Measurements from ENCODE around the gene MAMSTR. TPM values are rescaled to one million over a fixed set of nuclear protein-coding genes. Genes with fewer than 3 reads are reported as not detected.
"Not testable (repeated sequence)": the region's sequence is repeated elsewhere in the genome, so short reads cannot be mapped to it uniquely, and the experiment has no call there.

Gene MAMSTR
- total and polyA plus RNA-seq, 8 donors = 0.46 to 3.6 (median 1.5) TPM; not detected in 3

GRCh38 chr19:48722196-48722708 is 2.7 kb upstream of the MAMSTR start:
- no peak for TF ChIP-seq POLR2AphosphoS5 (IDR thresholded peaks at IDR 0.05)
- TF ChIP-seq EP300 (IDR thresholded peaks at IDR 0.05) = no peak
- TF ChIP-seq CTCF (IDR thresholded peaks at IDR 0.05) = no peak
- no peak for TF ChIP-seq POLR2A (IDR thresholded peaks at IDR 0.05)
- Histone ChIP-seq H3K36me3 (peaks cover 0 to 6% (median 2%) of the 10 kb centered on the region in 4 donors), H3K27ac (no peak overlapping the region), H3K4me3 (no peak overlapping the region), H3K4me1 (peaks cover 13 to 58% (median 29%) of the 10 kb centered on the region in 4 donors), H3K9me3 (no peaks in the 10 kb centered on the region), H3K27me3 (no peaks in the 10 kb centered on the region)
- WGBS, 5 donors = 78 to 86% (median 81%) methylated on average over 11 of the region's 11 CpGs
- no peak for DNase-seq
- intact Hi-C loops (cut with DNase I; ENCODE audit: low total_unique reads) = no loop called here

GRCh38 chr19:48720613-48721296 is 1.2 kb upstream of the MAMSTR start:
- 7 to 19% (median 8%) methylated on average over 31 to 42 of the region's 42 CpGs for WGBS, 5 donors
- TF ChIP-seq POLR2AphosphoS5 (IDR thresholded peaks at IDR 0.05) (peak; percentile 50 to 80 (median 56)), EP300 (IDR thresholded peaks at IDR 0.05) (no peak), CTCF (IDR thresholded peaks at IDR 0.05) (no peak), POLR2A (IDR thresholded peaks at IDR 0.05) (no peak)
- peak; percentile 97 to 100 for DNase-seq
- intact Hi-C loops (cut with DNase I; ENCODE audit: low total_unique reads) = no loop called here
- peaks cover 27 to 73% (median 41%) of the 10 kb centered on the region in 4 donors for H3K4me1 ChIP-seq
- no peaks in the 10 kb centered on the region for H3K9me3 ChIP-seq
- peak overlapping the region; percentile 48 to 60 (median 54) for H3K4me3 ChIP-seq
- peak overlapping the region; percentile 84 to 93 (median 89) for H3K27ac ChIP-seq
- H3K36me3 ChIP-seq = peaks cover 0 to 4% (median 0%) of the 10 kb centered on the region in 4 donors
- H3K27me3 ChIP-seq = no peaks in the 10 kb centered on the region

- Histone ChIP-seq H3K36me3 (peaks cover 0 to 4% (median 0%) of the 10 kb centered on the region in 4 donors), H3K9me3 (no peaks in the 10 kb centered on the region), H3K4me3 (peak overlapping the region; percentile 48 to 60 (median 54)), H3K27me3 (no peaks in the 10 kb centered on the region), H3K4me1 (peaks cover 32 to 74% (median 43%) of the 10 kb centered on the region in 4 donors), H3K27ac (peak overlapping the region in 4 of 5 donors; percentile 84 to 93 (median 90))
- TF ChIP-seq POLR2AphosphoS5 (IDR thresholded peaks at IDR 0.05) = no peak
- no peak for TF ChIP-seq CTCF (IDR thresholded peaks at IDR 0.05)
- TF ChIP-seq POLR2A (IDR thresholded peaks at IDR 0.05) = no peak
- TF ChIP-seq EP300 (IDR thresholded peaks at IDR 0.05) = no peak
- no peak for DNase-seq
- WGBS, 5 donors = 15 to 30% (median 20%) methylated on average over 9 to 12 of the region's 12 CpGs
- intact Hi-C loops (cut with DNase I; ENCODE audit: low total_unique reads) = no loop called here
These were observed 707 bp upstream of the MAMSTR start for GRCh38 chr19:48720251-48720612.

GRCh38 chr19:48718711-48719231 is 754 bp downstream of the MAMSTR start:
- H3K36me3 ChIP-seq = no peaks in the 10 kb centered on the region
- H3K27me3 ChIP-seq = no peaks in the 10 kb centered on the region
- 46 to 67% (median 60%) methylated on average over 15 of the region's 15 CpGs for WGBS, 5 donors
- peak in 1 of 2 donors; percentile 67 for DNase-seq
- H3K27ac ChIP-seq = peak overlapping the region in 3 of 5 donors; percentile 15 to 91 (median 38)
- no peaks in the 10 kb centered on the region for H3K9me3 ChIP-seq
- peak overlapping the region in 1 of 4 donors; percentile 56 for H3K4me3 ChIP-seq
- peaks cover 34 to 71% (median 47%) of the 10 kb centered on the region in 4 donors for H3K4me1 ChIP-seq
- no peak for TF ChIP-seq POLR2A (IDR thresholded peaks at IDR 0.05)
- TF ChIP-seq POLR2AphosphoS5 (IDR thresholded peaks at IDR 0.05) = no peak
- no peak for TF ChIP-seq EP300 (IDR thresholded peaks at IDR 0.05)
- TF ChIP-seq CTCF (IDR thresholded peaks at IDR 0.05) = no peak
- intact Hi-C loops (cut with DNase I; ENCODE audit: low total_unique reads) = no loop called here

- H3K36me3 ChIP-seq; H3K9me3 ChIP-seq; H3K4me3 ChIP-seq; H3K27ac ChIP-seq; DNase-seq; intact Hi-C loops (cut with DNase I; ENCODE audit: low total_unique reads); H3K27me3 ChIP-seq: not testable (repeated sequence)
- 90 to 94% (median 93%) methylated on average over 12 to 13 of the region's 13 CpGs for WGBS, 5 donors
- peaks cover 40 to 78% (median 54%) of the 10 kb centered on the region in 4 donors for H3K4me1 ChIP-seq
These were observed 1.4 kb downstream of the MAMSTR start for GRCh38 chr19:48718106-48718505.

Measured in stomach (tissue), 9 donors.